Hindlimb muscle (tissue), 1 donor: ENCODE data around the gene SLC6A12. TPM values are rescaled to one million over a fixed set of nuclear protein-coding genes. Genes with fewer than 3 reads are reported as not detected.
A peak's percentile ranks its signal among the peaks of the same experiment; 100 is the strongest.

ENCODE experiments used
- DNase-seq: peaks from one replicate; pipeline ENCODE4 v3.0.0-alpha.2; 2013
- polyA plus RNA-seq: library from polyadenylated mRNA; unstranded; fragments of 120-200 nt; gene quantifications from one replicate; pipeline ENCODE4 v1.2.1, GENCODE V29; 2013; ENCODE audit not compliant: insufficient read length

Gene SLC6A12
- polyA plus RNA-seq, 1 donor = 0.75 TPM

GRCh38 chr12:213527-213932 lies 427 bp downstream of the SLC6A12 start:
- no peak for DNase-seq

GRCh38 chr12:212715-213526 lies 1.0 kb downstream of the SLC6A12 start:
- DNase-seq = no peak

DNA sequence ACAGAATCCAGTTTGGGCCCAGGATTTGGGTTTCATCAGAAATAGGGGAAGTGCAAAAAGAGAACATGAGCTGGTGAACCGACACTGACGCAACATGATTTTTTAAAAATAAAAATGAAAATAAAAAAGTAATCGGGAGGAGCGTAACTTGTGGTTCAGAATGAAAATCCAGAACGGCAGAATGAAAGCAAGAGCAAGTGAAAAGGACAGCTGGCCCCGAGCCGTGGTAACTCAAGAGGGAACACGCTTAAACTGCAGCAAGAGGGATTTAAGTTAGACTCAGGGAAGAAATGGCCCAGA lies 1.6 kb downstream of the SLC6A12 start:
- no peak for DNase-seq

- DNase-seq = no peak
Measured at GRCh38 chr12:211639-212414, 2.1 kb downstream of the SLC6A12 start.

- no peak for DNase-seq
Measured at GRCh38 chr12:211142-211465, 2.9 kb downstream of the SLC6A12 start.

DNA sequence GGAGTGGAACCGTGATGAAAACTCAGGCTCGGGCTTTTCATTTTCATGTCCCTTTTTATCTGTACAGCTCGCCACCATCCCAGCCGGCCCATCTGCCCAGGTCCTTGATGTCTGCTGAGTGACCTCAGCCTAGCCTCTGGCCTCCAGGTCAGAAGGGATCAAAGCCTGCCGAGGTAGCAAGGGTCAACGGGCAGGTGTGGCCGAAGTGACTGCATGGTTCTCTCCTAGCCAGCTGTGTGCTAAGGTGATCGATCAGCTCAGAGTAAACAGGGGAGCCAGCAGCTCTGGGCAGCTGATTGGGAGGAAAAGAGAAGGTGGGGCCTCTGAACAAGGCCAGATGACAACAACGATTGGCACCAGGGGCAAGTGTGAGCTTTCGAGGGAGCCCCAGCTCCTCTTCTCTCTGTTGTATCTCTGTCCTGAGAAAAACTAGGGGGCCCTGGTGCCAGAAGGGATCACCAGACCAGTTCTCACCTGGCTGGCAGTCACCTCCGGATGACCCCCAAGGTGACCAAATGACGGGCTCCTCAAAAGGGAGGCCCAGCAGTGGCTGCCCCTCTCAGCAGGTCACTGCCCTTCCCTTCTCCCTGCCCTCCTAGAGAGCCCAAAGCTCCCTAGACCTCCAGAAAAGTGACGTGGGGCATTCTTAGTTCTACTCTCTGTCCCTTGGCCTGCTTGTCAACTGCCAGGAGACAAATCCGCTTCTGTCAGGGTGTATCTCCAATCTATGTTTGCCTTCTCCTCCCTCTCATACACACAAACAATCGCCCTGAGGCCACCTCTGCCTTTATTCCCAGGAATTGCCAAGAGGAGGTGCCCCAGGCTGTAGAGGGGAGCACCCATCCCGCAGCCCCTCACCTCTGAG lies 3.4 kb downstream of the SLC6A12 start:
- no peak for DNase-seq

GRCh38 chr12:209851-210250 lies 4.1 kb downstream of the SLC6A12 start:
- DNase-seq = no peak

- DNase-seq = no peak
Measured at GRCh38 chr12:209246-209645, 4.7 kb downstream of the SLC6A12 start.

GRCh38 chr12:208813-209212 lies 5.1 kb downstream of the SLC6A12 start:
- DNase-seq = no peak

GRCh38 chr12:207804-208203 lies 6.2 kb downstream of the SLC6A12 start:
- DNase-seq = no peak

DNA sequence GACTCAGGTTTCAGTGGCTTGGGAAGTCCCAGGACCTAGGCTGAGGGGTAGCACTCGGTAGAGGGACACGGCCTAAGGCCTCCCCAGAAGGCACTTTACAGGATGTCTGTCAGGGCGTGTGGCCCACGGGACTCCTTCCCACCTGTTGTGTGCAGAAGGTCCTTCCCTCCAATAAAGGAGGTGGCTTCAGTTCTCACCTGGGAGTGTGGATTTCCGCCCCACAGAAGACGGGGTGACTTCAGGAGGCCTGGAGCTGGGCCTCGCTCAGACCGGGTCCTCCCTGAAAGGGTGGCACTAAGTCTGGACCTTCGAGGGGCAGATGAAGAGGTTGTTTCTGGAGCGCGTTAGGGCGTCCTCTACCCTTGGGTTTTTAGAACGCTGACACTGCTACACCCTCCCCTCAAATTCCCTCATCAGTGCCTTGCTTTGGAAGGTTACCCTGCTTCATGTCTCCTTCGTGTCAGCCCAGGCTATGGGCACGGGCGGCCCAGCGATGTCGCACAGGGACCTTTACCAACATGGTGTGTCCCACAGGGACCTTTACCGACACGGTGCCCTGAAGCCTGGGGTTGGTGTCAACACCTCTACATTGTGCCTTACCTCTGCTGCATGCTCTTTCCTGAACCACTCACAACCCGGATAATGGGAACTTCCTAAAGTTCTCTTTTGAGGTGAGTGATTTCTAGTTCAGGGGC lies 7.1 kb downstream of the SLC6A12 start:
- DNase-seq = no peak

- DNase-seq = no peak
Measured at GRCh38 chr12:205026-205425, 8.9 kb downstream of the SLC6A12 start.

DNA sequence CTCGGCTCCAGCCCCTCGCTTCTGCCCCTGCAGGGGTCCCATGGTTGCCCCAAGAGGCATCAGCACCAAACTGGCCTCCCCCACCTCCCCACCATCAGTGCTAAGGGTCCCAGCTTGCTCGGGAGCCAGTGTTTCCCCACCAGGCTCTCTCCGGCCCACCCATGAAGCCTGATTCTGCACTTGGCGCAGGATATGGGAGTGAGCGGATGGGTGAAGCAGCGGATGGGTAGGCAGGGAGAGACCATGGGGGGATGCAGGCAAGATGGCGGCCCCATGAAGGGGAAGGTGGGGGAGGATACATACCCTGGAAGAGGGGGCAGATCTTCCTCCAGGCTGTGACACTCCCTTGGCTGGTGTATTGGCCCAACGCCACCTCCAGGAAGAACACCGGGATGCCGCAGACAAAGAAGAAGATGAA lies 9.7 kb downstream of the SLC6A12 start:
- no peak for DNase-seq

DNA sequence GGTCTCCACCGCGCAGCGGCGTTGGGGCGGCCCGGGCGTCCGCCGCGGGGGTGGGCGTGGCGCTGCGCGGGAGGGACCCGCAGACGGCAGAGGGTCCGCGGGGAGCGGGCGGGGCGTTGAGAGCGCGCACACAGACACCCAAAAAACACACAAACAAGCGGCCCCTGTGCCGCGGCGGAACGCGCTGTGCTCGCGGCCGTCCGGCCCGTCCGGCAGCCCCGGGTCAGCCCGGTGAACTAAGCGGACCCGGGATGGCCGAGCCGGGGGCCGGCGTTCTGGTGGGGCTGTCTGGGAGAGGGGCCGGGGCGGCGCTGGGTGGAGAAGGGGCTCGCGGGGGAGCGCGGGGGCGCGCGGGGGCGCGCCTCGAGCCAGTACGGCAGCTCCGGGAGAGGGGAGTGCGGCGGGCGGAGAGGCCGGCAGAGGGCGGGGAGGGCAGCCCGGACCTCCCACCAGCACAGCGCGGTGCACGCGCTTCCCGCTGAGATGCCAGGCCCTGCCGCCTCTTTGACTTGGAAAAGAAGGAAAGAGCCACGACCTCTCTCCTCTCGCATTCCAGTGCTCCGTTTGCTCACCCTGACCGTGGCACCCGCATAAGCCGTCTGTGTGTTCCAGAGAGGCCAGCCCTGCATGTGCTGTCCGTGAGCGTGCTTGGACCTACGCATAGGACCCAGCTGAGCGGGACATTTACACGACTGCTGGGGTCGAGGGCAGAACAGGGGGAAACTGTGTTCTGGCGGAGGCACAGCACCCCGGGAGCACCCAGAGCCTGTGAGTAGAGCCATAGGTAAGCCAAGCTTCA lies 10.3 kb downstream of the SLC6A12 start:
- DNase-seq = peak; percentile 21

DNA sequence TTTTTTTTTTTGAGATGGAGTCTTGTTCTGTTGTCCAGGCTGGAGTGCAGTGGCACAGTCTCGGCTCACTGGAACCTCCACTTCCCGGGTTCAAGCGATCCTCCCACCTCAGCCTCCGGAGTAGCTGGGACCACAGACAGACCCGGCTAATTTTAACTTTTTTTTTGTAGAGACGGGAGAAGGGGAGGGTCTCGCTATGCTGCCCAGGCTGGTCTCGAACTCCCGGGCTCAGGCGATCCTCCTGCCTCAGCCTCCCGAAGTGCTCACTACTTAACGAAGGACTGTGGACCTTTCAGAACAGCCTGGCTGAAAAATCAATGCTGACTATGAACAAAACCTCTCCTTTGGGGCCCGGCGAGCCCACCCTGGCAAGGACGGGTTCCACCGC lies 10.9 kb downstream of the SLC6A12 start:
- no peak for DNase-seq

- no peak for DNase-seq
Measured at GRCh38 chr12:202081-202731, 11.8 kb downstream of the SLC6A12 start.

GRCh38 chr12:201361-201760 lies 12.6 kb downstream of the SLC6A12 start:
- DNase-seq = no peak

DNA sequence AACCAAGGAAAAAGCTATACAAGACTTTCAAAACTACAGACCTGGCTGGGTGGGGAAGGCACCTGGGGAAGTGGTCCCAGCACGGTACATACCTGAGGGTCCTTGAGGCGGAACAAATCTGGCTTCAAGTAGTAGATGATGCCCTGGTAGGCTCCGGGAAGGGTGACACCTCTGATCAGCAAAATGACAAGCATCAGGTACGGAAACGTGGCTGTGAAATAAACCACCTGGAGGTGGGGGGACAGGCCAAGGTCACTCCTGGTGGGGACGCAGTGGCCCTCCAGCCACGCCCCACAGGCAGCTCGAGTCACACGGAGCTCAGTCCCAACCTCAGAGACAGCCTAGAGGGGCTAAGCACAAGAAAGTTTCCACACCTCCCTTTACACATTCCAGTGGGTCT lies 15.3 kb downstream of the SLC6A12 start:
- no peak for DNase-seq

GRCh38 chr12:197911-198695 lies 15.9 kb downstream of the SLC6A12 start:
- no peak for DNase-seq

DNA sequence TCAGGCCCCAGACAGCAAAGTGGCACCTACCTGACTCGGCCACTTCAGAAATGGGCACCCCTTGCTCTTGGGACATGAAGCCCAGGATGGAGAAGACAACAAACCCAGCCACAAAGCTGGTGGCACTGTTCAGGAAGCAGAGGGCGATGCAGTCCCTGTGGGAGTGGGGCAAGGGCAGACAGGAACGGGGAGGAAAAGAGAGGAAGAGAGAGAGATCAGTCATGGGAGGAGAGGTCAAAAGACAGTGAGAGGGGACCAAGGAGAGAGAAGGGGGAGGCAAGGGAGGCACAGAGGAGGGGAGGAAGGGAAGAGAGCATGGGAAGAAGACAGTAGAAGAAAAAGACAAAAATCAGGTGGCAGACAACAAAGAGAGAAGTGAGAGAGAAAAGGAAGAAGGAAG lies 16.6 kb downstream of the SLC6A12 start:
- DNase-seq = no peak

DNA sequence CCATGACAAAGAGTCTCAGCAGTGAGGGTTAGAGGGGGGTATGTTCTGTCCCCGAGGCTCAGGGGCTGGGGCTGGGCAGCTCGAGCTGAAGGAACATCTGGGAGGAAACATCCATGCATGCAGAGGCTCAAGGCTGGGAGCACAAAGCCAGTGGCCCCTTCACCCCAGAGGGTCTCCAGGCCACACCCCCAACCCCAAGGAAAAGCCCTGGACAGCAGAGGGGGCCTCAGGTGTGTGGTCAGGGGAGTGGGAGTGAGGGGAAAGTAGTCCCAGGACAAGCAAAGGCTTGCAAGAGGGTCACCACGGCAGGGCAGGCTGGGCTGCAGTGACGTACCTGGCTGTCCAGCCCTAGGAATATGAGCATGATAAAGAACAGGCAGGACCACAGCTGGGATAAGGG lies 17.5 kb downstream of the SLC6A12 start:
- DNase-seq = no peak
